Epithelial cell of esophagus (primary cell): ENCODE measurements around the gene HPGD.

Source experiments
- DNase-seq: peaks from one replicate; pipeline ENCODE4 v3.0.0; 2010; ENCODE audit warnings: low read depth
- H3K4me3 ChIP-seq: 2 replicates; pipeline ENCODE4 v1.5.1; 2011; ENCODE audit warnings: mild to moderate bottlenecking, low read length, control low read depth
- CTCF ChIP-seq: IDR thresholded peaks from 2 replicates; pipeline ENCODE4 v1.5.1; 2011; ENCODE audit warnings: low read depth, mild to moderate bottlenecking, low read length, control low read depth, inconsistent platforms; ENCODE audit not compliant: insufficient read depth; ENCODE audit errors: missing control alignments

The HPGD gene

GRCh38 chr4:174517502-174518445, 4.5 kb downstream of the HPGD start:
- H3K4me3 ChIP-seq, result no peak overlapping the region
- no peak for TF ChIP-seq CTCF
- DNase-seq, result no peak

- DNase-seq, result no peak
- H3K4me3 ChIP-seq, result no peak overlapping the region
- no peak for TF ChIP-seq CTCF
Measured at GRCh38 chr4:174516794-174517193, 5.5 kb downstream of the HPGD start.

GRCh38 chr4:174516345-174516744, 5.9 kb downstream of the HPGD start:
- no peak overlapping the region for H3K4me3 ChIP-seq
- DNase-seq, result peak; percentile 16
- TF ChIP-seq CTCF, result no peak

- no peak for TF ChIP-seq CTCF
- no peak for DNase-seq
- H3K4me3 ChIP-seq, result no peak overlapping the region
Measured at GRCh38 chr4:174512745-174513144, 9.5 kb downstream of the HPGD start.

GRCh38 chr4:174505892-174506291, 16.4 kb downstream of the HPGD start:
- TF ChIP-seq CTCF, result no peak
- H3K4me3 ChIP-seq, result no peak overlapping the region
- DNase-seq, result peak; percentile 39

- DNase-seq, result no peak
- TF ChIP-seq CTCF, result no peak
- H3K4me3 ChIP-seq, result no peak overlapping the region
Measured at GRCh38 chr4:174505007-174505406, 17.3 kb downstream of the HPGD start.

- H3K4me3 ChIP-seq, result no peak overlapping the region
- peak; percentile 74 for DNase-seq
- TF ChIP-seq CTCF, result no peak
Measured at GRCh38 chr4:174503079-174503715, 19.1 kb downstream of the HPGD start.
